H4 (cell line): Measurements from ENCODE around the gene CCDC69. TPM values are rescaled to one million over a fixed set of nuclear protein-coding genes. Genes with fewer than 3 reads are reported as not detected.
A peak's percentile ranks its signal among the peaks of the same experiment; 100 is the strongest.
"Not testable (repeated sequence)": the region's sequence is repeated elsewhere in the genome, so short reads cannot be mapped to it uniquely, and the experiment has no call there.

ENCODE experiments used
- DNase-seq: peaks from one replicate; pipeline ENCODE4 v3.0.0-alpha.2; 2015; ENCODE audit warnings: low spot score
- total RNA-seq: library from RNA; depleted of rRNA; stranded (reverse); fragments of >200 nt; shearing (Covaris generic); gene quantifications from 2 replicates; pipeline ENCODE4 v1.2.3, GENCODE V29; 2014

Gene CCDC69
- total RNA-seq, 1 experiment from 2014 or later = 4.9 TPM

DNA sequence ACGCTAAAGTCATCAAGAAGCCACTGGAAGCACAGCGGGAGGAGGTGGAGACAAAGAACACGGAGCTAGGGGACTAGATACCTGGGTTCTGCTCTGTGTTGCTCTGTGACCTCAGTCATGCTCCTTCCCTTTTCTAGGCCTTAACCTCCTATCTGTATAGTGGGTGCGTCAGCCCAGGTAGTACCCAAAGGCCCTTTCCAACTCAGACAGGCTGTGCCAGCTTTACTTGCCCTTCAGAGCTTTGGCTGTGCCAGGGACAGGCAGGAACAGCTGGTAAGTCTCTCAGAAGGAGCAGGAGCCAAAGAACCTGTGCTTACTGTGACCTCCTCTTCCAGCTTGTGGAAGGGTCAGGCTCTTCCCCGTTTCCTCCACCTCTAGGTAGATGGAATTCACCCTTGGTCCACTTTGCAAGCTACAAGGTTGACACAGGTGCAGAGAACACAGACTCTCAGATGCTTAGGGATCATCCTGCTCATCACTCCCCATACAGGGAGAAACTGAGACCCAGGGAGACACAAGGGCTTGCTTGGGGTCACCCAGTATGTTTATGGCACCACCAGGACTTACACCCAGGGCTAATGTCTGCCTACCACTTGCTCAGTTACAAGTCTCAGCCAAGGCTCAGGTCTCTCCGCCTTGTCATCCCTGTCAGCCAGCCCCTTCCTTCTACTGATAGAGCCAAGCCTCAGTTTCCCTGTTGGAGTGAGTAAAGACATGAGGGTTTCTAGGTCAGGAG lies 1.7 kb downstream of the CCDC69 start:
- DNase-seq = no peak

DNA sequence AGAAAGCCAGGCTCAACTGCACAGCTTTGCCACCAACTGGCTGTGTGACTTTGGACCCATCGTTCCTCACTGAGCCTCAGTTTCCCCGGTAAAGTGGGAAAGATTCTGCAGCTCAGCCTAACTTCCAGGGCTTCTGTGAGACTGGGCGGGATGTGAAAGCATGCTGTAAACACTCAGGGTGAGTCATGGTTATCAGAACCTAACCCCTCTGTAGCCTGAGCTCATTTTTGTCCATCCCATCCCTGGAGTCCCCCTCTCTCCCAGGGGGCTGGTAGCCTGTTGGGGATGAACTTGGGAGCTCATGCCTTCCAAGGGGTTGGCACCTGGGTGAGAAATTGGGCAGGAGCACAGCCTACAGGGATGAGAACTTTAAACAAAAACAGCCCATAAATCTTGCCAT lies 2.3 kb downstream of the CCDC69 start:
- DNase-seq = no peak

DNA sequence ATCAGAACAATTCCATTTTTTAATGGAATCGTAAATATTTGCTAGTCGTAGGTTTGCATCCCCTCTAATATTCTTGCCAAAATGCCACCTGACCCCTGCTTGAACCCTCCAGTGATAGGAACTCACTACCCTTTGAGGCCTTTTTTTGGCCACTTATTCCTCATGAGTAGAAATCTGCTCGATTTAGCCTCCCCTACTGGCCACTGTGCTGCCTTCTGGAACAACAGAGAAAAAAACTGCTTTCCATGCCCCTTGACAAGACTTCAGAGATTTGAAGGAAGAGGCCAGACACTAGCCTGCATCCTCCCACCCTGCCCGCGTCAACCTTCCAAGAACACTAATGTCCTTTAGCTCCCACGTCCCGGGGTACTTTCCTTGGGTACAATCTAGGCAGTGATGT lies 4.1 kb downstream of the CCDC69 start:
- no peak for DNase-seq

DNA sequence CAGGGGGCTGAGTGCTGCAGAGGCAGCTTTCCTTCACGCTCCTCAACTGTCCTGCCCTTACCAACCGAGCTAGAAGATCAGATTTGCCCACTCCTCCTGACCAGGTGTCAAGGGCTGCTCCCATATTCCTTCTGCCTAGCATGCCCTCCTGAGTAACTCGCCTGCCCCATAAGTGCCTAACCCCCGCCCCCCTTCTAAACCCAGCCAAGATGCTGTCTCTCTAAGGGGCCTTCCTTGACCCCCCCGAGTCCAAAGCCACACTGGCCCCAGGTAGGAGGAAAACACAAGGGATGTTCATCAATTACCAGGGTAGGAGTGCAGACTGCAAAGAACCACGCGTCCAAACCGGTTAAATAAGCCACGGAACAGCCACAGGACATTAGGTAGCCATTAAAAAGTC lies 4.8 kb downstream of the CCDC69 start:
- DNase-seq = no peak

DNA sequence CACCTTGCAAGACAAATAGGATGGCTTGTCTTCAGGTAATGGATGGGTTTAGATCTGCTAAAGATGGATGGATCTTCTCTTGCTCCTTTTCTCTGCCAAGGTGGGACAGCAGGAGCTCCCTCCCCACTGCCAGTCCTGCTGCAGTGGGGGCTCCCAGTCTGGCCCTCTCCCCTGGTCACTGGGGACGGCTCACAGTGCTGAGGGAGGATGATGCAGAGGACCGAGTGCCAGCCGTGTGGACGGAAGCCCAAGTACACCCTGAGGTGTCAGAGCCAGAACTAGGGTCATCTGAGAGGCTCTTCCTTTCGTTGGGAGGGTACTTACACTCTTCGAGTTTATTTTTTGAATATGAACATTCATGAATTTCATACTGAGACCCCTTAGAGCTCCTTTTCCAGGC lies 5.7 kb downstream of the CCDC69 start:
- no peak for DNase-seq

DNA sequence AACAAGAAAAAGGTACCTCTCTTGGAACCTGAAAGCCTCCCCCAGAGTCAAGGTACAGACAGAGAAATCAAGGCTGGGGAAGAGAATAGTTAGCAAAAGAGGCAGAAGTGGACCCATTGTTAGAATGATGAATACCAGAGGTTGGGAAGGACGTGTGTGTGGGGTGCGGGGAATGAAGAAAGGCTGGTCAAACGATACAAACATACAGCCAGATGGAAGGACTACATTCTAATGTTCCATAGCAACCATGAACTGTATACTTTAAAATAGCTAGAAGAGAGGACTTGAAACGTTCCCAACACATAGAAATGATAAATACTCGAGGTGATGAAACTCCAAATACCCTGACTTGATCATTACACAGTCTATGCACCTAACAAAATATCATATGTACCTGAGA lies 7.1 kb downstream of the CCDC69 start:
- DNase-seq = no peak

GRCh38 chr5:151215546-151215880 lies 8.4 kb downstream of the CCDC69 start:
- no peak for DNase-seq

GRCh38 chr5:151214614-151215545 lies 9.0 kb downstream of the CCDC69 start:
- no peak for DNase-seq

DNA sequence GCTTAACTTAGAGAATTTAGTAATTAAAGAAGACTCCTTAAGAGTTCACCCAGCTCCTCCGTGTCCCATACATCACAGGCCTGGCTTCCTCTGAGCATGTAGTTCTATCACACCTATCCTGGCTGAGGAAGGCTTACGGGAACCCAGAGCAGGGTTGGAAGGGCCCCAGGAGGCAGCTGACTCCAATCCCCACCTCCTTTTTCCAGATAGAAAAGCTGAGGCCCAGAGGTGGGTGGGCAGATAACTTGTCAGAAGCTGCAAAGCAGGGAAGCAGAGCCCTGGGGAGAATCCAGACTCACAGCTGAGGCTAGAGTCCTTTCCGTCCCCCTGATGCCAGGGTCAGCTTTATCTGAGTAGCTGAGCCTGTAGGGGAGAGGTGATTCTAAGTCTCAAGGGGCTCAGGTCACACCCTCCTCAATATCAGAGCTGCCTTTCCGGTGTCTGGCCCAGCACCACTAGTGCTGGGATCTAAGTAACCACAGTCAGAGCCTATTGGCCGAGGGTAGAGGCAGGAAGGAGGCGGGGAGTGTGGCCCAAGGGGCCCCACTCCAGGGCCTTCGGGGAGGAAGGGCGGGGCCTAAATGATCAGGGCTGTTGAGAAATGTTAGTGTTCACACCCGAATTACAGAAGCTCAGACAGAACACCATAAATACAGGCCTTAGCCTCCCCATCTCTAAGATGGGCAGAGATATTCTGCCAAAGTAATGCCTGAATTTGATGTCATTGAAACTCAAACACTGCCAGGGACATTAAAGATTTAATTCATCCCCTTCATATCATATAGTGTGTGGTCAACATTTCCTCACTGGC lies 9.9 kb downstream of the CCDC69 start:
- DNase-seq = peak; percentile 81

GRCh38 chr5:151212406-151212798 lies 11.5 kb downstream of the CCDC69 start:
- no peak for DNase-seq

GRCh38 chr5:151208481-151208914 lies 15.4 kb downstream of the CCDC69 start:
- no peak for DNase-seq

GRCh38 chr5:151205411-151205810 lies 18.5 kb downstream of the CCDC69 start:
- DNase-seq = no peak

DNA sequence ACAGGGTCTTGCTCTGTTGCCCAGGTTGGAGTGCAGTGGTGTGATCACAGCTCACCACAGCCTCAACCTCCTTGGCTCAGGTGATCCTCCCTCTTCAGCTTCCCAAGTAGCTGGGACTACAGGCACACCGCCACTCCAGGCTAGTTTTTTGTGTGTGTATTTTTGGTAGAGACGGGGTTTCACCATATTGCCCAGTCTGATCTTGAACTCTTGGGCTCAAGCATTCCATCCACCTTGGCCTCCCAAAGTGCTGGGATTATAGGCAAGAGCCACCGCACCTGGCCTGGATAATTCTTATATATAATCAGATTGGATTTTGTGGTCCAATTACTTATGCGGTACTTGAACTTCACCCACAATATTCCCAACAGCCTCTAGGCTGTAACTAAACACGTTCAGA lies 19.8 kb downstream of the CCDC69 start:
- DNase-seq = no peak

DNA sequence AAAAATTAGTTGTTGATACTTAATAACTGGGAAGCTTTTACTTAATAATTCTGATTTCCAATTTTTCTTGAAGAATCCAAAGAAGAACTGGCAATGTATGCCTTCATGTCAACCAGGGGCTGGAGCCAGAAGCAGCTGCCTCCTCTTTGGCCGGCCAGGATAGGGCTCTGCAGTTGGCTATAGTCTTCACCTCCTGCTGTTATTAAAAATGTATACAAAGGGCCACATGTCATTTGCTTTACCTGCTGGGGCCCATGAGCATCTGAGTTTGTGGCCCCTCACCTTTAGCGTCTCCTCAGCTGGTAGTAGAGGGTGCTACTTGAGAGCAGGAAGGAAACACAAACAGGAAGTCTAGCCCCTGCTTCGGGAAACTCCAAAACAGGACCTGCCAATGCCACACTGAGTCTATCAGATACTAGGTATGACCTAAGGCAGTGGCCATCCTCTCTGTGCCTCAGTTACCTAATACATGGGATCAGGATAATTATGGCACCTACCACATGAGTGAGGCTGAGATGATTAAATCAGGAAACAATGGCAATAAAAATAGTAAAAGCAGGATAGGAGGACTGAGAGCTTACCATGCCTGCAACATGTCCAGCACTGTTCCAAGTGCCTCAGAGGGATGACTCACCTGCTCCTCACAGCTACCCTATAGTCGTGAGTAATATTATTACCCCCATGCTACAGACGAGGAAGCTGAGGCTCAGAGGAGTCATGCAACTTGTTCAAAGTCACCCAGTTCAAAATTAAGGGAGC lies 21.3 kb downstream of the CCDC69 start:
- DNase-seq = peak; percentile 33

DNA sequence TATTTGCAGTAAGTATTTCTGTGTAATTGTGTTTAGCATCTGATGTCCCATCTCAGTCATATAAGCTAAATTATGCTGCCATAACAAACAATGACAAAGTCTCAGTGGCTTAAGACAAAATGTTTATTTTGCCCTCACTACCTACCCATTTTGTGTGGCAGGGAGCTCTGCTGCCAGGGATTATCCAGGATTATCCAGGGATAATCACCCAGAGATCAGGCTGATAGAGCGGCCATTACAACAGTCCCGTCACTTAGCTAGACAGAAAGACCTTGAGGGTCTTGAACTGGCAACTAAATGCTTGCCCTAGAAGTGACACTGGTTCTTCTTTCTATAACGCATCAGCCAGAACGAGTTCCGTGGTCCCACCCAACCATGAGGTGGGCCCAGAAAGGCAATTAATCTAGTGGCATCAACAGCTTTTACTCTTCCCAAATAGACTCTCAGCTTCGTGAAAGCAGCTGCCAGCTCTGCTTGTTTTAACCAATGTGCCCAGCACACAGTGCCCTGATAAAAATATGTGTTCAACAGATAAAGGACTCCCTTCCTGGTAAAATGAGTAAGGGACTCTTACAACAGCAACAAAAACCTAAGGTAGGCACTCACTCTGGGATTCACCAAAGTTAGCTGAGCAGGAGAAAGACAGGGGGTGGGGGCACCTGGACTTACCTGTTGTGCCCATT lies 22.8 kb downstream of the CCDC69 start:
- DNase-seq = no peak

- no peak for DNase-seq
Observed at GRCh38 chr5:151199581-151200185, 24.2 kb downstream of the CCDC69 start.

- DNase-seq = no peak
Observed at GRCh38 chr5:151198861-151199260, 25.0 kb downstream of the CCDC69 start.

DNA sequence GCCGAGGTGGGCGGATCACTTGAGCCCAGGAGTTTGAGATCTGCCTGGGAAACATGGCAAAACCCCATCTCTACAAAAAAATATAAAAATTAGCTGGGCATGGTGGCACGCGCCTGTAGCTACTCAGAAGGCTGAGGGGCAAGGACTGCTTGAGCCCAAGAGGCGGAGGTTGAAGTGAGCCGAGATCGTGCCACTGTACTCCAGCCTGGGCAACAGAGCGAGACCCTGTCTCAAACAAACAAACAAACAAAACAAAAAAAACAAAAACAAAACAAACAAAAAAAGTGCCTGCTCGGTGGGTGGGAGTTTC lies 26.6 kb downstream of the CCDC69 start:
- DNase-seq = not testable (repeated sequence)

DNA sequence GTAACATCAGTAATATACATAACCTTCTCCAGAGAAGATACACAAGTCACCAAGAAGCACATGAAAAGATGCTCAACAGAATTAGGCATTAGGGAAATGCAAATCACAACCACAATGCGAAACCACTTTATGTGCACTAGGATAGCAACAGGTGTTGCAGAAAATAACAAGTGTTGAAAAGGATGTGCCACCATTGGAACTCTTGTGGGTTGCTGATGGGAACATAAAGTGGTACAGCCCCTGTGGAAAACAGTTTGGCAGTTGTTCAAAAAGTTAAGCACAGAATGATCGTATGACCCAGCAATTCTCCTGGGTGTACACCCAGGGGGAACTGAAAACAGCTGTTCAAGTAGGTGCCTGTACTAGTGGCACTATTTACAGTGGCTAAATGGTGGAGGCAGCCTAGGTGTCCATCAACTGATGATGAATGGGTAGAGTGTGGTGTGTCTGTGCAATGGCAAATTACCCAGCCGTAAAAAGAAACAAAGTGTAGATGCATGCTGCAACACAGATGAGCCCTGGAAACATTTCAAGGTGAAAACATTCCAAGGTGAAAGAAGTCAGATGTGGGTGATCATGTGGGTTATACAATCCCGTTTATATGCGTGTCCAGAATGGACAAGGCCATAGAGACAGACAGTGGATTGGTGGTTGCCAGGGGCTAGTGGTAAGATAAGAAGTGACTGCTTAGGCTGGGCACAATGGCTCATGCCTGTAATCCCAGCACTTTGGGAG lies 27.2 kb downstream of the CCDC69 start:
- no peak for DNase-seq

- DNase-seq = no peak
Observed at GRCh38 chr5:151195622-151196021, 28.3 kb downstream of the CCDC69 start.
